GM20431 (cell line): Measurements from ENCODE around the gene UBE2G2.

ENCODE experiments used
- in situ Hi-C: fragments of 300-500 bp; cut with MseI, MboI; formaldehyde crosslinking; loops from one replicate; pipeline ENCODE4 v1.15.0; 2020; ENCODE audit warnings: low sequenced_read_pairs; ENCODE audit not compliant: unreplicated experiment

UBE2G2 gene

DNA sequence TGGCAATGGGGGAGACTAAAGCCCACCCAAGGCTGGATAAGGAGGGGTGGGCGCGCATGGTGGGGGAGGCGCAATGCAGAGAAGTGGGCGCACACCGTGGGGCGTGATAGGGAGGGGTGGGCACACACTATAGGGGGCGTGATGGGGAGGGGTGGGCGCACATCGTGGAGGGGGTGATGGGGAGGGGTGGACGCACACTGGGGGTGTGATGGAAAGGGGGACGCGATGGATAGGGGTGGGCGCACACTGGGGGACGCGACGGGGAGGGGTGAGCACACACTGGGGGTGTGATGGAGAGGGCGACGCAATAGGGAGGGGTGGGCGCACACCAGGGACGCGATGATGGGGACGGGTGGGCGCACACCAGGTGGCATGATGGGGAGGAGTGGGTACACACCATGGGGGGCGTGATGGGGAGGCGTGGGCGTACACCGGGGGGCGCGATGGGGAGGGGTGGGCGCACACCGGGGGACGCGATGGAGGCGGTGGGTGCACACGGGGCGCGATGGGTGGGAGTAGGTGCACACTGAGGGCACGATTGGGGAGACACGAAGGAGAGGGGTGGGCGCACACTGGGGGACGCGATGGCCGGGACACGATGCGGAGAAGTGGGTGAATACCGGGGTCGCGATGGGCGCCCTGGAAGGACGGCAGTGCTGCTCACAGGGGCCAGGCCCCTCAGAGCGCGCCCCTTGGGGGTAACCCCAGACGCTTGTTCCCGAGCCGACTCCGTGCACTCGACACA lies 15.3 kb upstream of the UBE2G2 start:
- in situ Hi-C loops: no loop called here

DNA sequence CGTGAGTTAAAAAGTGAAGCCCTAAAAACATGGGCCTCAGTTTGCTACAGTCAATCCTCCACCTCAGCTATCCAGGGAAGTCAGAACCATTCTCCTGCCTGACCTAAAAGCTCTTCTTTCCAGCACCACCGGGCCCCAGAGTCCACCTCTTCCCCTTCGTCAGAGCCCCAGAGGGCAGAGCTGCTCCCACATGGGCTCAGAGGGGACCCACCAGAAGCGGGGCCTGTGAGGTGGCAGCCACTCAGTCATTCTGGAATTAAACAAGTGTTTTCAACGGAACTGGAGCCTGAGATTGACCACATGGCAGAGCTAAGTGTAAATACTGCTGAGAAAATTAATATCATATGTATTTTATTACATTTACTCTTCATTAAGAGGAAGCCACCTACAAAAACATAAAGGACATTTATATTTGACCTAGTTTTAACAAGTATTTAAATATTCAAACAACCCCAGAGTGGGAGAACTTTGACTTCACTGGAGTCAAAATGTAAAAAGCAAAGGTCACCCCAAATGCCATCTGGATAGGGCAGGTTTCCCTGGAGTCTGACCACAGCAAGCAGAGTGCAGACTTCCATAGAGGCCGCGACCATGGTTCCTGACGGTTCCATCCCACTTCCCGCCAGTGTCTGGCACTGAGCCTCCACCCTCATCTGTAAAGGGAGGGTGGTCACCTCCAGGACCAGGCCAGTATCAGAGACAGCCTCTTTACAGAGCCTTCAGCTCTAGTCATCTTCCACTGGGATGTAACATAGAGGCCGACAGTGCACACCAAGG lies 14.4 kb upstream of the UBE2G2 start:
- in situ Hi-C loops: no loop called here

DNA sequence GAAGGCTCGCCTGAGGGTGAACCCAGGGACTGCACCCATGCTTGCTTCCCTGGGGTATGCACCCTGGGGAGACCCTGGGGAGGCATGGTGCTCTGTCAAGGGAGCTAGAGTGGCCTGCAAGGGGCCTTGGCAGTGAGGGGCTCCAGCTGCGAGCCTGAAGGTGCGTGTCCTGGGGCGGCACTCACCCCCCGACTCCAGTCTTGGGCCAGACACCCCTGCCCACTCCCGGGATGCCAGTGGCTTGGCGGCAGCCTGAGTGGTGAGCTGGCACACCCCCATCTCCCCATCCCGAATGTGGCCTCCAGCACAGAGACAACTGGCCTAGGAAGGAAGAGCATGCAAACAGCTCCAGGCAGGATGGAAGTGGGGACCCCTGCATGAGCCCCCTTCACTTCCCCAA lies 13.6 kb upstream of the UBE2G2 start:
- in situ Hi-C loops: no loop called here

- in situ Hi-C loops: no loop called here
Measured at GRCh38 chr21:44814498-44815023, 12.9 kb upstream of the UBE2G2 start.

DNA sequence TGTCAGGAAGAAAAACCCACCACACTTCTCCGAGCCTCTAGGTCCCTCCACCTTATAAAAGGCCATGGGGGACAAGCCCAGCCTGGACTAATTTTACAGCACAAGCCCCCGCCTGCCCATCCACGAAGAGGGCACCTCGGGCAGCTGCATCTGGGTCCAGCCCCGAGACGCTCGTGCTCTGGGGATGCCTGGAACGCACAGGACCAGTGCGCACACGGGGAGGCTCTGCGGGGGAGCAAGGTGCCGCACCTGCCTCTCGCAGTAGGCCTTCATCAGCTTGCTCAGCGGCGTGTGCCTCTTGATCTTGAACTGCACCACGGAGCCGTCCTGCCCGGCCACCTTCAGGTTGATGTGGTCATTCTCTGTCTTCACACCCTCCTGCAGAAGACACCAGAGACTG lies 12.1 kb upstream of the UBE2G2 start:
- in situ Hi-C loops: no loop called here

GRCh38 chr21:44813149-44813548 lies 11.5 kb upstream of the UBE2G2 start:
- in situ Hi-C loops: no loop called here

DNA sequence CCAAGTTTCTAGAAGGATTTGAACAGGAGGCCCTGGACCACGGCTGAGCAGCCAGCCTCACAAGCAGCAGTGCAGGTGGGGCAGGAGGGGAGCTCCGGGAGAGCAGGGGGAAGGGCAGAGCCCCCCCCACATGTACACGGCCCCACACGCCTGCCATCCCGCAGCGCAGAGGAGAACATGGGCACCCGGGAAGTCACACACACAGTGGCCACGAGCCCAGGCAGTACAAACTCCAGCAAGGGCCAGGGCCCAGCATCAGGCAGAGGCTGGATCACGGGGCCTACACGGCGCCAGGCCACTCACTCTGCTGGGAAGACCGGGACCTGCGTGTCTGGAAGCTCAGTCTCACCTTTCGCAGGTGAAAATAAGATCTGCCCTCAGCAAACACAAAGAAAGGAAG lies 11.0 kb upstream of the UBE2G2 start:
- in situ Hi-C loops: no loop called here

GRCh38 chr21:44810779-44811178 lies 9.2 kb upstream of the UBE2G2 start:
- in situ Hi-C loops: no loop called here

- in situ Hi-C loops: no loop called here
Measured at GRCh38 chr21:44805859-44806258, 4.2 kb upstream of the UBE2G2 start.

GRCh38 chr21:44805226-44805625 lies 3.6 kb upstream of the UBE2G2 start:
- in situ Hi-C loops: no loop called here

DNA sequence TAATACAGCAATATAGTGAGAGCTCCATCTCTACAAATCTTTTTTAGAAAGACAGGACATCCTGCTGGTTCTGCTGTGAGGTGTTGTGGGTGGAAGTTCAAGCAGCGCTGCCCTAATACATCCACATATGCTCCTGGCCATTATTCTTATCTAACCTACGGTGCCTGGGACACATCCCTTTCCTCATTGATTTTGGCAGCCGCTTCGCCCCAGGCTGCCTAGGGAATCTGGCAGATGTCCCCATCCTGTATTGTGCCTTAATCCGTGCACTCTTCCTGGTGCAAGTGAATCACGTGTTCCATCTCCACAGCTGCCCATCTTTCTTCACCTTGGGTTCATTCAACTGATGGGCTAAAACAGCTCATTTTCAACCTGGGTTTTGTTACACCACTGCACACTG lies 3.1 kb upstream of the UBE2G2 start:
- in situ Hi-C loops: no loop called here

GRCh38 chr21:44803651-44804050 lies 2.0 kb upstream of the UBE2G2 start:
- in situ Hi-C loops: no loop called here

DNA sequence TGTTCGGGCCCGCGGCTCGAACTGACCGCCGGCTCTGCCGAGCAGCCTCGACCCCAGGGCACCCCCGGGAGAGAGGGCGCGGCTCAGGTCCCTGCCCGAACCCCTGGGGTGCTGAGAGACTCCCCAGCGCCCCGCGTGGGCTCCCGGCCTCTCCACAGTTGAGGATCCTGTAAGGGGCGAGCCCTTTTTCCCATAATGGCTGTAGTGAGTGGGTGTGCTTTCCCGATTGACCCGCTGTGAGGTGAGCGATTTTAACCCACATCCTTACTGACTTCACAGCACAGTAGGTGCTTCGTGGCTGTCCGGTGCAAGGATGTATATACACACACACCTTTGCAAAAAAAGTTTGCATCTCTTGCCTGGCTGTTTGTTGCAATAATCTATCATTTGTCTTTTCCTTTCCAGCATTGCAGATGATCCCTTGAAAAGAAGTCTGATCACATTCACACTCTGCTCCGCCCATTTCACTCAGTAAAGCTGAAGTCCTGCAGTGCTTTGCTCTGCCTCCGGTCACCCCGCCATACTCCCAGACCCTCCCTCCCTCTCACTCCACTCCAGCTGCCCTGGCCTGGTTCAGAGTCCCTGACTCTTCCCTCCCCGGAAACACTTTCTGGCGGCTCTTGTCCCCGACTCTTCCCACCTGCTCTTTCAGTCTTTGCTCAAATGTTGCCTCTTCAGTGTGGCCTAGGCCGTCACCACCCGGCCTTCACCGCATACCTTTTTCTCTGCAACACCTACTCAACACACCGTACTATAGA lies 955 bp upstream of the UBE2G2 start:
- in situ Hi-C loops: no loop called here

DNA sequence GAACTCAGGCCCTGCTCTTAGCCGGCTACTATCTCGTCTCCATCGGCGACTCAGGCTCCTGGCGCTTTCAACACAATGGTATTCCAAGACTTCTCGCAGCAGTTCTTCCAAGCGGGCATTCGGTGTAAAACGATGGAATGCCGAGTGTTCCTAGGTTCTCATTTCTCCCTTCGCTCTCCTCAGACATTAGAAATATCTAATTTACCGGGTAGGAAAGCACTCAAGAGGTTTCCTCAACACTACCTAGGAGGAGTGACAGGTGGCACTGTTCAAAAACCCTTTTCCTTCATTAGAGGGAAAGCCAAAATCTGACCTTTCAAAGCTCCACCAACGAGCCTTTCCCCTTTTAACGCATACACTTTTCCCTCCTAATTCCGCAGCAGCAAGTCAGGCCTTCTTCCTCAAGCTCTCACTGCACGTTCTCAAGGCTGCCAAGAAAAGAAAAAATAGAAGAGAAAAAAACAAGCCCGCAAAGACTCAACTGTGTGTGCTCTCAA lies 601 bp downstream of the UBE2G2 start:
- in situ Hi-C loops: no loop called here

DNA sequence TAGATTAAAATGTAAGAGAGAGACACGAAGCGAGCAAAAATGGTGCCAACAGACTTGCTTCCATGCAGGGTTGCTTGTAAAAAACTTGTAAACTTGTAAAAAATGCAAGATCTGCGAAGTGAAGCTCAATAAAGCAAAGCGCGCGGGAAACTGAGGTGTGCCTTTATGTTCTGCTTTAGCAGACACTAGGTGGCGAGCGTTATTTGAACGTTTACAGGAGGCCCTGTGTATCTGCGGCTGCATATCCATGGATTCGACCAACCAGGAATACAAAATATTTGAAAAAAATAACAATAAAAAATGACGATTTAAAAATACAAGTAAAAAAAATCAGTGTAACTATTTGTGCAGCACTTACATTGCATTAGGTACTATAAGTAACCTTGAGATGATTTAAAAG lies 1.5 kb downstream of the UBE2G2 start:
- in situ Hi-C loops: no loop called here

DNA sequence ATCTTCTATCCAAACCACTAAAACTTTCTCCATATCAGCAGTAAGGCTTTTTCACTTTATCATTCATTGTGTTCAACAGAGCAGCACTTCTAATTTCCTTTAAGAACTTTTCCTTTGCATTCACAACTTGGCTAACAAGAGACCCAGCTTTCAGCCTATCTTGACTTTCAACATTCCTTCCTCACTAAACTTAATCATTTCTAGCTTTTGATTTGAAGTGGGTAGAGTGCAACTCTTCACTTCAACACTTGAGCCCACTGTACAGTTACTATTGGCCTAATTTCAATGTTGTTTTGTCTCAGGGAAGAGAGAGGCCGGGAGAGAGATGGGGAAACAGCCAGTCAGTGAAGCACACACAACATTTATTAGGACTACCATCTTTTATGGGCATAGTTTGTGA lies 2.0 kb downstream of the UBE2G2 start:
- in situ Hi-C loops: loop anchor here (10.0 kb wide), 1 partner anchor 285 kb away; no protein-coding TSS in a partner anchor

DNA sequence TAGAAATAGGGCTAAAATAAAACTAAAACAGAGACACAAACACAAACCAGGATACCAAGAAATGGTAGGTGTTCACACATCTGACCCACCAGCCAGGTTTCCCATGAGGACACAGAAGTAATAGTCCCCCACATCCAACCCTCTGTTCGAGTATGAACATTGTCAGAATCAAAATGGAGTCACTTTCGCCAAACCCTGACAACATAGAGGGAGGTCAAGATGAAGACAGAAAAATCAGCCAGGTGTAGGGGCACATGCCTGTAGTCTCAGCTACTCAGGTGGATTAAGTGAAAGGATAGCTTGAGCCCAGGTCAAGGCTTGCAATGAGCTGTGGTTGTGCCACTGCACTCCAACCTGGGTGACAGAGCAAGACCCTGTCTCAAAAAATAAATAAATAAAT lies 3.8 kb downstream of the UBE2G2 start:
- in situ Hi-C loops: loop anchor here (10.0 kb wide), 1 partner anchor 283 kb away; no protein-coding TSS in a partner anchor

DNA sequence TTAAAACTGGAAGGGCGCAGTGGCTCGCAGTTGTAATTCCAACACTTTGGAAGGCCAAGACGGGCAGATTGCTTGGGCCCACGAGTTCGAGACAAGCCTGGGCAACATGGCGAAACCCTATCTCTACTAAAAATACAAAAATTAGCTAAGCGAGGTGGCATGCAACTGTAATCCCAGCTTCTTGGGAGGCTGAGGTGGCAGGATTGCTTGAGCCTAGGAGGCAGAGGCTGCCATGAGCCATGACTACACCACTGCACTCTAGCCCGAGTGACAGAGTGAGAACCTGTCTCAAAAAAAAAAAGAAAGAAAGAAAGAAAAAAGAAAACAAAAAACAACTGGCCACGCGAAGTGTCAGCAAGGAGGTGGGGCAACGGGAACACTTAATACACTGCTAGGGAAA lies 6.3 kb downstream of the UBE2G2 start:
- in situ Hi-C loops: loop anchor here (10.0 kb wide), 1 partner anchor 281 kb away; no protein-coding TSS in a partner anchor

DNA sequence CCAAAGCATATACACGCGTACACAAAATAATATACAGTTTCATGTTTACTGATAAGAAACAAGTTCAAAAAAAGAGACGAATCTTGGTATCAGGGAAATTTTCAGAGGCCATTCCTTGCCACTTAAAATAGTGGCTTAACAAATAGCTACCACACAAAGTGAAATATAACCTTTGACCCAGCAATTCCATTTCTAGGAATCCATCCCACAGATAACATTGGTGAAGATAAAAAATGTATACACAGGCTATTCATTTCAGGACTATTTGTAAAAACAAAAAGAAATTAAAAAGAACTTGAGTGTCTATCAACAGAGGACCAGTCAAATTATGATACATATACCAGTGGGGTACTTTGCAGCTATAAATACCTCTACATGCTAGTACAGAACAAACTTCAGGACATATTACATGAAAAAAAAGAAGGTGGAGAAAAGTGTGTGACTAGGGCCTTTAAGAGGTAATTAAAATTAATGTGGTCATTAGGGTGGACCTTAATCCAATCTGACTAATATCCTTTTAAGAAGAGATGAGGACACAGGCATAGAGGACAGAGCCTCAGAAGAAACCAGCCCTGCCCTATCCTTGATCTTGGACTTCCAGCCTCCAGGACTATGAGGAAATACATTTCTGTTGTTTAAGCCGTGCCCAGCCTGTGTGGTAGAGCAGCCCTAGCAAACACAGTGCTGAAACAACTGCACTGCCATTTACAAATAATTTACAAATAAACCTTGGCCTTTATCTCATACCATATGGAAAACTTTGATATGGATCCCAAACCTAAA lies 7.8 kb downstream of the UBE2G2 start:
- in situ Hi-C loops: loop anchor here (10.0 kb wide), 1 partner anchor 279 kb away; no protein-coding TSS in a partner anchor
